Erythroblast (primary cell): ENCODE results near the gene C19orf25.

ENCODE experiments used
- DNase-seq, 2 experiments: peaks; one replicate each; lab custom pipeline; 2025; lab: John Stamatoyannopoulos, UW
- GATA1 ChIP-seq: IDR thresholded peaks from 2 replicates; pipeline ENCODE4 v1.6.1; 2011; ENCODE audit warnings: low read depth, mild to moderate bottlenecking, control low read depth, low read length, moderate library complexity
- POLR2A ChIP-seq: IDR thresholded peaks from 2 replicates; pipeline ENCODE4 v1.6.1; 2011; ENCODE audit warnings: mild to moderate bottlenecking, low read length

Gene C19orf25

DNA sequence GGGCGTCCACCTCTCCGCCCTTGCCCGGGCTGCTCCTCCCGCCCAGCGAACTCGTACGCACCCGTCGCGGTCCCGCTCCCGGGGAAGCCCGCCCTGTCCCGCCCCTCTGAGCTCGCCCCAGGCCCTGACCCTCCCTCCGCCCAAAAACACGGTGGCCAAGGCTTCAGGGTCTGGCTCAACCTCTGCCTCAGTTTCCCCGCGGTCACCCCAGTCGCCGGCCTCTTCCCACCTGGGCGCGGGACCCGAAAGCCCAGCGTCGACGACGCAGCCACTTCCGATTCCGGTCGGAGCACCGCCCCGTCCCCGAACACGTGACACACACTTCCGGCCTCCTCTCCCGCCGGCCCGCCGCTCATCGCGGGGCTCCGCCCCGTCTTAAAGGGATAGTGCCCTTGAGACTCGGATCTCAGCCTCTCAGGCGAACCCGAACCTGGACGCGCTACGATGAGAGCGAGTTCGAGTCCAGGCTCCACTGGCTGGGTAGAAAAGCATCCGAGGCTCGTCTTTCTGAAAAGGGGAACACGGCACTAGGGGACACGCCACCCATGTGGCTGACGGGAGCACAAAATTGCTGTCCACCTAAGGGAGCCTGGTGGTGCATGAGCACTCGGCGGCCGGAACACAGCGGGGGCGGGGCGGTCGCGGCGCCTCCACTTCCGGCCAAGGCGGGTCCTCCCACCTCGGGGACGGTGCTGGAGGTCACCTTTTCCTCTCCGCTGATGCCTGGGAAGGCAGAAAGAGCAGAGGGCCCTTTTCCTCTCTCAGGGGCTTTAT, at the start of gene C19orf25:
TSS of gene C19orf25 (minus strand) at position 282 of the 774 bp plus-strand sequence. CDS start 312 bp downstream, outside the sequence.
- peak; percentile 77 for TF ChIP-seq POLR2A
- TF ChIP-seq GATA1, result no peak
- peak; percentile 95 to 96 for DNase-seq

DNA sequence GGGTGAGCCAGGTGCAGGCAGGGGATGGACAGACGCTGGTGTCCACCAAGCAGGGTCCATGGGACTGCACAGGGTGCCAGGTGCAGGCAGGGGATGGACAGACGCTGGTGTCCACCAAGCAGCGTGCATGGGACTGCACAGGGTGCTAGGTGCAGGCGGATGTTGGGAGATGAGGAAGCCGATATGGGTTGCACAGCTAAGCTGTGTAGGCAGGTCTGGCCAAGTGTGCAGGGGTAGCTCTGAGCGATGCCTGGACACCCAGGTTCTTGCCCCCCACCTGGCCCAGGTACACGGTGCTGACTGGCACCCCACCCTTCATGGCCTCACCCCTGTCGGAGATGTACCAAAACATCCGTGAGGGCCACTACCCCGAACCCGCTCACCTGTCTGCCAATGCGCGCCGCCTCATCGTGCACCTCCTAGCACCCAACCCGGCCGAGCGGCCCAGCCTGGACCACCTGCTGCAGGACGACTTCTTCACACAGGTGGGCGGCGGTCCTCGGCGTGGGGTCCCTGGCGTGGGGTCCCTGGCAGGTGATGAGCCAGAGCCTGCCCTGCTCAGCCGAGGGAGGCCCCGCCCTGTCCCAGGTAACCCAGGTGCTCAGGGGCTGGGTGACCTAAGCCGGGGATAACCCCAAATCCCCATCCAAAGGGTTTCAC, 48.8 kb upstream of the C19orf25 start:
- DNase-seq, result no peak
- TF ChIP-seq POLR2A (no peak), GATA1 (no peak)

DNA sequence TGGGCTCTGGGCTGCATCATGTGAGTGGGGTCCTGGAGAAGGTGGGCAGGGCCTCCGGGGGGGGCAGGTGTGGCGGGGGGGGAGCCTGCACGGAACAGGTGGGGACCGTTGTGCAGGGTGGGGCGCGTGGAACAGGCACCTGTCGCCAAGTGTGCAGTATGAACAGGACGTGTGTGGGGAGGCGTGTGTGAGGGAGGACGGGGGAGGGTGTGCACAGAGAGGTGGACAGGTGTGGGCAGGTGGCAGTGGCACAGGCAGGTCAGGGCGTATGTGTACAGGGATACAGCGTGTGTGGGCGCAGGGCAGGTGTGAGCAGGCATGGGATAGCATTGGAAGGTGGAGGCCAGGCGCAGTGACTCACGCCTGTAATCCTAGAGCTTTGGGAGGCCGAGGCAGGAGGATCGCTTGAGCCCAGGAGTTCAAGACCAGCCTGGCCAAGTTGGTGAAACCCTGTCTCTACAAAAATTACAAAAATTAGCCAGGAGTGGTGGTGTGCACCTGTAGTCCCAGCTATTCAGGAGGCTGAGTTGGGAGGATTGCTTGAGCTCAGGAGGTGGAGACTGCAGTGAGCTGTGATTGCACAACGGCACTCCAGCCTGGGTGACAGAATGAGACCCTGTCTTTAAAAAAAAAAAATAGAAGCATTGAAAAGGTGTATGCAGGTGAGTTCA, 48.1 kb upstream of the C19orf25 start:
- DNase-seq, result no peak
- TF ChIP-seq GATA1 (no peak), POLR2A (no peak)

DNA sequence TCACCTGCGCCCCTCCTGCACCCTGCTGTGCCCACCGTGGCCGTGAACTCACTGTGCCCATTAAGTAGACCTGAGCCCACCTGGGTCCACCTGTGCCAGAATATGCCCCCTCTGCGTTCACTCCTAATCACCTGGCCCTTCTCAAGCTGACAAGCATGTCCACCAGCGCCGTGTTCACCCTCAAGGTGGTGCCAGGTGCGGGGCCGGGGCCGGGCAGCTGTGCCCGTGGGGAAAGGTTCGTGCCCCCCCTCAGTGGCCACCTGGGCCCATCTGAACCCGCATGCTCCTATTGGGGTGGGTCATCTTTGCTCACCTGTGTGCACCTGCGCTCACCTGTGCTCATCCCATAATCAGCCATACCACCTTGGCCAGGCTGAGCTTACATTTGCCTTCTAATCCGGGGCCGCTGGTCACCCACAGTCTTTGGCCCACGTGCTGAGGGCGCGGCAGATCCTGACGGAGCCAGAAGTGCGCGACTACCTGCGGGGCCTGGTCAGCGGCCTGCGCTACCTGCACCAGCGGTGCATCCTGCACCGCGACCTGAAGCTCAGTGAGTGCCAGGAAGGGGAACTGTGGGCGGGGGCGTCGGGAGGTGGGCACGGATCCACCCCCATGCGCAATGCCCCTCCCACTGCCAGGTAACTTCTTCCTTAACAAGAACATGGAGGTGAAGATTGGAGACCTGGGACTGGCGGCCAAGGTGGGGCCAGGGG, 47.2 kb upstream of the C19orf25 start:
- TF ChIP-seq POLR2A (no peak), GATA1 (no peak)
- DNase-seq, result no peak

DNA sequence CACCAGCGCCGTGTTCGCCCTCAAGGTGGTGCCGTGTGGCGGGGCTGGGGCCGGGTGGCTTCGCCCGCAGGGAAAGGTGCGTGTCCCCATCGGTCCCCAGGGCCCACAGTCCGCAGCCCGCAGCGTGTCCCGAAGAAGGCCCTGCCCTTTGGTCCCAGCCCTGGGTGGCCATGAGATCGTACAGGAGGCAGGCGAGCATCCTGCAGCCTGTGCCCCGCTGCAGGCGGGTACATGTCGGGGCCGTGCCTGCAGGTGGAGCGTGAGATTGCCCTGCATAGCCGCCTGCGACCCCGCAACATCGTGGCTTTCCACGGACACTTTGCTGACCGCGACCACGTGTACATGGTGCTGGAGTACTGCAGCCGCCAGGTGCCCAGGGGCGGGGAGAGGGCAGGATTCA, 46.3 kb upstream of the C19orf25 start:
- DNase-seq, result no peak
- TF ChIP-seq GATA1 (no peak), POLR2A (no peak)

DNA sequence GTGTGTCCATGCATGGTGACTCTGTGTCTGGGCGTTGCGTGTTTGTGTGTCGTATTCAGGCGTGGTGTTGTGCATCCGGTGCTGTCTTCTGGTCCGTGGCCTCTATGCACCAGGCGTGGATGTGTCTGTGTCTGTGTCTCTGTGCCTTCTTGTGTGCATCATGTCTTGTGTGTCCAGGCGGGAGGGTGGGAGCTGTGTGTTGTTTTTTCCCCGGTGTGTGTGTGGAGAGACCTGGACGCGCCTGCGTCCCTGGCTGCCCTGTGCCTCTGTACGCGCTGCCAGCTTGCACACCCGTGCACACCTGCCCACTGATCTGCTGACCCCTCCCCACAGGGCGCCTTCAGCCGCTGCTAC, 45.9 kb upstream of the C19orf25 start:
- TF ChIP-seq GATA1 (no peak), POLR2A (no peak)
- DNase-seq, result no peak

DNA sequence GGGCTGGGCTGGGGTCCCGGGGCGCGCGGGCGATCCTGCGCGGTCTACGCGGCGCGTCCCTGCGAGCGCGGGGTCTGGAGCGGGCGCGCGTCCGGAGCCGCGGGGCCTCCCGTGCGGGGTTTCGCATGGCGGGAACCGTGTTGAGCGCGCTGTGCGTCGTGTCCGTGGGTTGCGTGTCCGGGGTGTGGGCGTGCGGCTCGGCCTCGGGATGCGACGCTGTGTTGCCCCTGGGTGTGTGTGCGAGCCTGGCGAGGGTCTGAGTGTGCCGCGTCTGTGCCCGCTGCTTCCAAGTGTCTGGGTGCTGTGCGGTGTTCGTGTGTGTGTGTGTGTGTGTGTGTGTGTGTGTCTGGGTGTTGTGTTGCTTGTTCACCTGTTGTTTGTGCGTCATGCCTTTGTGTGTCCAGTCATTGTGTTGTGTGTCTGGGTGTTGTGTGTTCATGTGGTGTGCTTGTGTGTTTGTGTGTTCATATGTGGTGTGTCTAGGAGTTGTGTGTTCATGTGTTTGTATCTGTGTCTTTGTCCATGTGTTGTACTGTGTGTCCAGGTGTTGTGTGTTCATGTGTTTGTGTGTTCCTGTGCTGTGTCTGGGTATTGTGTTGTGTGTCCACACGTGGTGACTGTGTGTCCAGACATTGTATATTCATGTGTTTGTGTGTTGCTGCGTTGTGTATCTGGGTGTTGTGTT, 45.4 kb upstream of the C19orf25 start:
- no peak for DNase-seq

DNA sequence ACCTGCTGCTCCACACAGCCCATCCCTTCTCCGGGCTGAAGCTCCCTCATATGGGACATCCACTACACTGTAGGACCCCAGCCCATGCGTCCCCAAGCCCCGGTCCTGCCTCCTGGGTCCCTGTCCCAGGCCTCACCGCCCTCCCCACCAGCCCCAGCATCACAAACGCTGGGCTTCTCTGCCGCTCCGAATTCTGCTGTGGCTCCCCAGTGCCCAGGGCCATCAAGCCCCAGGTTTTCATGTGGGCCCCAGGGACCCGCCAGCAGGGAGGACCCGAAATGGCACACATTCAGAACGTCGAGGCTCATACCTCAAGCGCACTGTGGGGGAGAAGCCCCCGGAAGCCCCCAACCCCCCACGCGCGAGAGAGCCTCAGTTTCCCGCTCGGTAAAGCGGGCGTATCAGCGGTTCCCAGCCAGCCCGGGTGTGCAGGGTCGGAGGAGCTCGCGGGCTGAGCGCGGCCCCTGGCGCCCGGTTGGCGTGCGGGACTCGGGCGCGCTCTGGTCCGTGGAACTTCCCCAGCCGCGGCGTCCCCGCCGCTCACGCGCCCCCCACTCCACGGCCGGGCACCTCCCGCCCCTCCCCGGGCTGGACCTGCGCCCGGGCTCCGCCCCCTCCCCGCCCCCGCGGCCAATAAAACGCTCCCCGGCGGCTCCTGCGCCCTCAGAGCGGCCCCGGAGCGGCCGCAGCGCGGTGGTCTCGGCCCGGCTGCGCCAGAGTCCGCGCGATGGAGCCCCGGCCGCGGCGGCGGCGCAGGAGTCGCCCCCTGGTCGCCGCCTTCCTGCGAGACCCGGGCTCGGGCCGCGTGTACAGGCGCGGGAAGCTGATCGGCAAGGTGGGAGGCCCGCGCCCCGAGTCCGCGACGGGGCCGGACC, 44.6 kb upstream of the C19orf25 start, which contains the start of gene PLK5:
TSS of gene PLK5 (plus strand) at position 666 of the 875 bp plus-strand sequence. CDS start 2,920 bp downstream, outside the sequence.
- no peak for DNase-seq
- TF ChIP-seq GATA1 (no peak), POLR2A (no peak)

More for the DNA sequence above, 45.4 kb upstream of the C19orf25 start:
- TF ChIP-seq GATA1 (no peak), POLR2A (no peak)

DNA sequence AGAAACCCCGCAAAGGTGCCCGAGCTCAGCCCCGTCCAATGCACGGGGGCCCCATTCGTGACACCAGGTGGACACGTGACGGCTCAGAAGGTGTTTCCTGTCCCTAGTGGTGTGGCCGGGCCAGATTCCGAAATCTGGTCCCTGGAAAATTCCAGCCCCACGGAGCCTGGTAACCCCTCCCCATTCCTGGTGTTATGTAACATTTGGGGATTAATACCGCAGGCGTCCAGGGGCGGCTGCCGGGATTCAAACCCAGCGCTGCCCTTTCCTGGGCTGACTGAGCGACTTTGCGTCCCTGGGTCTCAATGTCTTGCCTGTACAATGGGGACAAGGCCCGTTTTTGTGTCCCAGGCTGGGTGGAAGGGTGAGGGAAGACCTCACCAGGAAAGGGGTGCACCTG, 43.8 kb upstream of the C19orf25 start:
- TF ChIP-seq GATA1 (no peak), POLR2A (no peak)
- no peak for DNase-seq

DNA sequence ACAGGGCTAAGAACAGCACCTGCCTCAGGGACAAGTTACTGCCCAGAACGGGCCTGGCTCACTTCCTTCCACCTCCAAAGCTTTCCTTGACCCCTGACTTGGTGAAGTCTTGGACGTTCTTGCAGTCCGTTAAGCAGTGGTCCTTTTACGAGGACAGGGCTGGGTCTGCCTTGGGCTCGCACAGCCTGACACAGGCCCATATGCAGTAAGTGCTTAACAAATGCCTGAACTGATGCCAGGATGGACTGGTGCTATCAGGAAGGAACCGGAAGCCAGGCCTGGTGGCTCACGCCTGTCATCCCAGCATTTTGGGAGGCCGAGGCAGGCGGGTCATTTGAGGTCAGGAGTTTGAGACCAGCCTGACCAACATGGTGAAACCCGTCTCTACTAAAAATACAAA, 43.0 kb upstream of the C19orf25 start:
- DNase-seq, result no peak
- TF ChIP-seq POLR2A (no peak), GATA1 (no peak)

DNA sequence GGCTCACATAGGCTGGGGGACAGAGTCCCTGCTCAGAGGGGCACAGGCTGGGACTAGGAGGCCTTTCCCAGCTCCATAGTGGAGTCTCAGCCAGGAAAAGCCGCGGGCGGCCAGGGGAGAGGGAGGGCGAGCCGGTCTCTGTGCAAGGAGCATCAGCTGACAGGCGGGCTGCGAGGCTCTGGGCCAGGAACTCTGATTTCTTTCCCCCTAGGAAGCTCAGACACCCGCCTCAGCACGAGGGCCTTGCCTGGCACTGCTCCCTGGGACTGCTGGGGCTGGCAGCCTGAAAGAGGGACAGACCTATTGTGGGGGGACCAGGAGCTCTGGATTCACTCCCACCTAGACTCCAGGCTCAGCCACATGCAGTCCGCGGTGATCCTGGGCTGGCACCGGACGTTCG, 42.6 kb upstream of the C19orf25 start:
- no peak for DNase-seq

More for the DNA sequence above, 42.6 kb upstream of the C19orf25 start:
- no peak for TF ChIP-seq GATA1
- TF ChIP-seq POLR2A, result no peak
